GM12878 (cell line): ENCODE results near the gene POLG. TPM values are rescaled to one million over a fixed set of nuclear protein-coding genes. Genes with fewer than 3 reads are reported as not detected.

ENCODE experiments used
- ATAC-seq: fragments of 200-7000 bp; cut with Tn5 transposase; 3 replicates; pipeline ENCODE4 v1.9.1; 2020; ENCODE audit warnings: mild to moderate bottlenecking, moderate library complexity
- BruUV-seq: library from RNA; stranded (reverse); fragments of 400-500 nt; replicated peaks from 2 replicates; lab custom pipeline; 2021; lab: Mats Ljungman, UMichigan
- CTCF ChIA-PET: fragments of 300-600 bp; sonication (Branson Sonifier 250); formaldehyde crosslinking; extraction: SDS; loops from one replicate; lab custom pipeline; 2021; ENCODE audit warnings: inconsistent platforms; lab: Yijun Ruan, JAX
- POLR2A ChIA-PET: fragments of 350-600 bp; formaldehyde crosslinking; extraction: SDS; loops from one replicate; lab custom pipeline; 2021; ENCODE audit warnings: inconsistent platforms; lab: Charles Lee
- RAD21 ChIA-PET: fragments of 300-600 bp; sonication (Branson Sonifier 250); formaldehyde crosslinking; loops from one replicate; lab custom pipeline; 2023; ENCODE audit warnings: antibody characterized with exemption; ENCODE audit not compliant: unreplicated experiment; lab: Charles Lee
- SMC1A ChIA-PET: fragments of 300-600 bp; sonication (Branson Sonifier 250); formaldehyde crosslinking; loops from one replicate; lab custom pipeline; 2023; ENCODE audit not compliant: unreplicated experiment, uncharacterized antibody; lab: Charles Lee
- DNase-seq: peaks from one replicate; pipeline ENCODE4 v3.0.0-alpha.2; 2011; ENCODE audit warnings: low read depth, low spot score
- FAIRE-seq: peaks from 3 replicates; lab custom pipeline; 2011; peaks lifted over from hg19 to GRCh38; lab: Jason Lieb, UNC
- H2AFZ ChIP-seq: 2 replicates; pipeline ENCODE4 v1.6.0; 2011; ENCODE audit warnings: low read depth, low read length, control low read depth; ENCODE audit not compliant: control insufficient read depth
- H3K27ac ChIP-seq: 2 replicates; pipeline ENCODE4 v1.5.1; 2011; ENCODE audit warnings: control low read depth; ENCODE audit not compliant: control insufficient read depth, insufficient read depth
- H3K27me3 ChIP-seq, 2 experiments: replicated peaks in 1 of 2; 2 replicates each; pipeline versions ENCODE4 v1.6.0 to v1.6.1; 2011; ENCODE audit warnings: low read length in 1 of 2; ENCODE audit not compliant: control insufficient read depth in 2 of 2, insufficient read depth in 2 of 2
- H3K36me3 ChIP-seq, 2 experiments: 2 replicates each; pipeline ENCODE4 v1.5.1; 2011; ENCODE audit warnings: low read length in 1 of 2; ENCODE audit not compliant: control insufficient read depth in 2 of 2, insufficient read depth in 2 of 2
- H3K4me1 ChIP-seq: 2 replicates; pipeline ENCODE4 v1.6.1; 2011; ENCODE audit warnings: mild to moderate bottlenecking, low read length, moderate library complexity, mixed read lengths; ENCODE audit not compliant: control insufficient read depth, insufficient read depth
- H3K4me2 ChIP-seq: 2 replicates; pipeline ENCODE4 v1.6.0; 2011; ENCODE audit warnings: control low read depth; ENCODE audit not compliant: control insufficient read depth, insufficient read depth
- H3K4me3 ChIP-seq: fragments of 200-600 bp; sonication (generic); 2 replicates; pipeline ENCODE4 v1.5.1; 2016
- H3K79me2 ChIP-seq: 2 replicates; pipeline ENCODE4 v1.6.0; 2011; ENCODE audit warnings: low read length; ENCODE audit not compliant: control insufficient read depth, insufficient read depth
- H3K9ac ChIP-seq: 2 replicates; pipeline ENCODE4 v1.8.0; 2011; ENCODE audit warnings: low read length, control low read depth, mixed read lengths; ENCODE audit not compliant: control insufficient read depth, insufficient read depth
- H3K9me3 ChIP-seq: replicated peaks from 3 replicates; pipeline ENCODE4 v1.5.1; 2011; ENCODE audit warnings: mild to moderate bottlenecking, low read length; ENCODE audit not compliant: control insufficient read depth, insufficient read depth
- H4K20me1 ChIP-seq: 2 replicates; pipeline ENCODE4 v1.6.0; 2011; ENCODE audit not compliant: control insufficient read depth, insufficient read depth
- BCLAF1 ChIP-seq: fragments of 450-650 bp; IDR thresholded peaks from 2 replicates; pipeline ENCODE4 v1.6.1; 2017; ENCODE audit warnings: antibody characterized with exemption, mild to moderate bottlenecking, moderate library complexity
- CREM ChIP-seq: IDR thresholded peaks from 2 replicates; pipeline ENCODE4 v1.6.1; 2014; ENCODE audit warnings: antibody characterized with exemption, low read depth
- FOXM1 ChIP-seq: IDR thresholded peaks from 2 replicates; pipeline ENCODE4 v1.6.1; 2012; ENCODE audit warnings: low read depth, mild to moderate bottlenecking, inconsistent platforms, low read length, moderate library complexity
- KDM1A ChIP-seq: fragments of 200-600 bp; sonication (generic); IDR thresholded peaks from 2 replicates; pipeline ENCODE4 v1.6.1; 2016; ENCODE audit warnings: borderline replicate concordance
- NFYB ChIP-seq: IDR thresholded peaks from 2 replicates; pipeline ENCODE4 v1.6.1; 2011; ENCODE audit warnings: low read depth, mild to moderate bottlenecking, low read length, improper control_type of control experiment, moderate library complexity; ENCODE audit not compliant: insufficient read depth
- POU2F2 ChIP-seq: IDR thresholded peaks from 3 replicates; pipeline ENCODE4 v1.6.1; 2011; ENCODE audit warnings: low read depth, mild to moderate bottlenecking, low read length, borderline replicate concordance
- RAD21 ChIP-seq: IDR thresholded peaks from 2 replicates; pipeline ENCODE4 v1.6.1; 2011; ENCODE audit warnings: mild to moderate bottlenecking, low read depth, low read length, moderate library complexity; ENCODE audit not compliant: insufficient read depth
- SIX5 ChIP-seq: IDR thresholded peaks from 2 replicates; pipeline ENCODE4 v1.6.1; 2011; ENCODE audit warnings: mild to moderate bottlenecking, low read depth, low read length, moderate library complexity; ENCODE audit not compliant: severe bottlenecking
- SMAD1 ChIP-seq: fragments of 450-650 bp; IDR thresholded peaks from 2 replicates; pipeline ENCODE4 v1.6.1; 2018; ENCODE audit warnings: mild to moderate bottlenecking, low read depth; ENCODE audit not compliant: partially characterized antibody
- SPI1 ChIP-seq: IDR thresholded peaks from 2 replicates; pipeline ENCODE4 v1.6.1; 2011; ENCODE audit warnings: low read depth, mild to moderate bottlenecking, low read length, moderate library complexity, borderline replicate concordance; ENCODE audit not compliant: insufficient read depth
- SREBF2 ChIP-seq: IDR thresholded peaks from 2 replicates; pipeline ENCODE4 v1.6.1; 2012; ENCODE audit warnings: mild to moderate bottlenecking, low read length
- TARDBP ChIP-seq: IDR thresholded peaks from 2 replicates; pipeline ENCODE4 v1.6.1; 2016; ENCODE audit warnings: borderline replicate concordance
- ZBTB4 ChIP-seq: fragments of 450-650 bp; formaldehyde crosslinking; IDR thresholded peaks from 2 replicates; pipeline ENCODE4 v1.4.0; 2022; ENCODE audit warnings: mild to moderate bottlenecking, moderate library complexity
- ZNF592 ChIP-seq: fragments of 450-650 bp; IDR thresholded peaks from 2 replicates; pipeline ENCODE4 v1.6.1; 2017; ENCODE audit warnings: mild to moderate bottlenecking, moderate library complexity
- whole genome bisulfite sequencing: methylation state at CpG from one replicate; pipeline ENCODE4 v1.1.6; 2016; ENCODE audit warnings: low lambda C conversion rate; ENCODE audit not compliant: insufficient replicate concordance, insufficient coverage; ENCODE audit errors: missing lambda C conversion rate; 5-methylcytosine and 5-hydroxymethylcytosine counted together
- in situ Hi-C: fragments of 300-500 bp; cut with MboI; formaldehyde crosslinking; loops from 9 replicates; pipeline ENCODE4 v1.14.3; 2018; ENCODE audit warnings: mixed read lengths
- intact Hi-C: fragments of 100-400 bp; cut with micrococcal nuclease; formaldehyde crosslinking; loops from one replicate; pipeline ENCODE4 v1.14.2; 2022; ENCODE audit not compliant: unreplicated experiment
- polyA plus RNA-seq, 11 experiments: library from polyadenylated mRNA; depleted of rRNA in 4 of 11; unstranded in 6 of 11; stranded (reverse) in 5 of 11; fragments of >200 nt; fragmentation: Nextera tagmentation in 4 of 11; fragmentation: Illumina TruSeq in 1 of 11; extraction: Ambion mirVana in 4 of 11; extraction: Trizol in 1 of 11; gene quantifications; 1 replicate in 1 of 11; 2 replicates in 10 of 11; pipeline versions ENCODE4 v1.2.1 to v1.2.3, GENCODE V29; 2011 to 2016; ENCODE audit warnings: inconsistent platforms in 2 of 11, missing spikeins in 2 of 11, low read depth in 1 of 11
- total RNA-seq, 4 experiments: library from RNA; depleted of rRNA in 3 of 4; stranded (reverse); fragments of >200 nt in 3 of 4; fragmentation: Illumina TruSeq in 1 of 4; extraction: Trizol in 1 of 4; gene quantifications; 2 replicates each; pipeline versions ENCODE4 v1.2.1 to v1.2.3, GENCODE V29; 2013 to 2021

POLG gene
- total and polyA plus RNA-seq, 10 of the 15 experiments (the other 5 are each of a cell fraction or from before 2014, with no cell fraction given) = 14.8 to 71.1 (median 33.0) TPM

- CTCF ChIA-PET = interaction anchor here (0.9 kb wide), 1 partner anchor 110 kb away, joined by 4 read pairs; no protein-coding TSS in a partner anchor
- FAIRE-seq = no peak
- DNase-seq = no peak
- peaks cover 46 to 53% of the 10 kb centered on the region in 2 experiments for H3K36me3 ChIP-seq
- in situ Hi-C loops = no loop called here
- RAD21 ChIA-PET = no interaction called here
- no peak overlapping the region for H3K4me2 ChIP-seq
- H3K79me2 ChIP-seq = no peaks in the 10 kb centered on the region
- SMC1A ChIA-PET = interaction anchor here (0.7 to 0.9 kb wide), 2 partner anchors 9 to 114 kb away, joined by 3 read pairs; no protein-coding TSS in a partner anchor
- no peaks in the 10 kb centered on the region for H3K27me3 ChIP-seq
- no peak for ATAC-seq
- no peak overlapping the region for H2AFZ ChIP-seq
- no peaks in the 10 kb centered on the region; the same call in 1 of the 2 replicates for H3K4me1 ChIP-seq
- POLR2A ChIA-PET = no interaction called here
- no peaks in the 10 kb centered on the region for H4K20me1 ChIP-seq
- no peak overlapping the region for H3K27ac ChIP-seq
- no peak overlapping the region for H3K4me3 ChIP-seq
- intact Hi-C loops = no loop called here
- TSS peak; percentile 10 for BruUV-seq
- H3K9me3 ChIP-seq = no peaks in the 10 kb centered on the region
- no peak overlapping the region for H3K9ac ChIP-seq
- 9% methylated on average over 4 of the region's 4 CpGs for WGBS
- TF ChIP-seq SPI1 (no peak), TARDBP (no peak), BCLAF1 (no peak), SREBF2 (no peak), SMAD1 (no peak), FOXM1 (no peak), KDM1A (no peak), CREM (no peak), RAD21 (no peak), SIX5 (no peak), NFYB (no peak), ZNF592 (no peak), ZBTB4 (CRISPR knock-in tag) (no peak), POU2F2 (no peak)
Measured at GRCh38 chr15:89317186-89317720, 17.4 kb downstream of the POLG start.
